NCI-H345 treated with DMSO at 0.1 percent for 48 hours (cell line): Measurements from ENCODE around the gene ZMYND11.
"Not testable (repeated sequence)": the region's sequence is repeated elsewhere in the genome, so short reads cannot be mapped to it uniquely, and the experiment has no call there.

Experiments
- DNase-seq: peaks from one replicate; lab custom pipeline; 2025; ENCODE audit not compliant: unreplicated experiment; lab: John Stamatoyannopoulos, UW

The ZMYND11 gene

DNA sequence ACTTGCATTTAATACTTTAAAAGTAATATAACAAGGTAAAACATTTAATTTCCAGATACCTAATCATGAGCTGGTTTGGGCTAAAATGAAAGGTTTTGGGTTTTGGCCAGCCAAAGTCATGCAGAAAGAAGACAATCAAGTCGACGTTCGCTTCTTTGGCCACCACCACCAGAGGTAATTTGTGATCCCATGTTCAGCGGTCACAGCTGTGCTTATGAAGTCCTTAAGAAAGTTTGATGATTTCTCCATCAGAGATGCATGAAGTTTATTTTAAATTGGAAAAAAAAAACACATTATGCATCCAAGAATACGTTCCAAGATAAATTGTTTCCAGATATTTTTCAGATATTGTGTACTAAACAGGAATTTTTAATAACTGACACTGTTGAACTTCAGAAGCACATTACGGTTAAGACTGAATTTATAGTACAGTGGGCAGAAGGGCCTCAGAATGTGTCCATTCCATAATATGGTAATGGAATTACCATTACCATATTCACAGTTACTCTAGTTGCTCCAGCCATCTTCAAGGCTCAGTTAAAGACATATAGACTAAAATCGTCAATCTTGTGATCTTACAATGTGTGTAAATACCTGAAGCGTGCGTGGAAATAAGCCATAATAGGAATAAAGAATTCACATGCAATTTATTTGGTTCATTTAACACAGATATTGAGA is 106.8 kb downstream of the ZMYND11 start:
- no peak for DNase-seq

GRCh38 chr10:244227-244626 is 109.0 kb downstream of the ZMYND11 start:
- no peak for DNase-seq

DNA sequence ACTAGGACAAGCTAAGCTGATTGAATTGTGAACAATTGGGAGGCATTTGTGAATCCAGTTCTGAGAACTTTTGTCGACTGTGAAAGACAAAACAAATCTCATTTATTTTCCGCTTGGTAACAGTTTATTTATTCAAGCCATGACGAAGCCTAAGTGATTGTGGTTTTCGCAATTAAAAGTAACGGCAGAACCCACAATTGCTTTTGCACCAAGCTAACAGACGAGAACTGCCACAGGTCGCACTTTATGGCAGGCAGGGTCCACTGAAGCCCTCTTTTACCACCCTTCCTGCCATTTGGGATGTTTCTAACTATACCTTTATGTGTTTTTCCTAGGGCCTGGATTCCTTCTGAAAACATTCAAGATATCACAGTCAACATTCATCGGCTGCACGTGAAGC is 111.2 kb downstream of the ZMYND11 start:
- DNase-seq = no peak

- DNase-seq = no peak
Observed at GRCh38 chr10:247480-247879, 112.2 kb downstream of the ZMYND11 start.

DNA sequence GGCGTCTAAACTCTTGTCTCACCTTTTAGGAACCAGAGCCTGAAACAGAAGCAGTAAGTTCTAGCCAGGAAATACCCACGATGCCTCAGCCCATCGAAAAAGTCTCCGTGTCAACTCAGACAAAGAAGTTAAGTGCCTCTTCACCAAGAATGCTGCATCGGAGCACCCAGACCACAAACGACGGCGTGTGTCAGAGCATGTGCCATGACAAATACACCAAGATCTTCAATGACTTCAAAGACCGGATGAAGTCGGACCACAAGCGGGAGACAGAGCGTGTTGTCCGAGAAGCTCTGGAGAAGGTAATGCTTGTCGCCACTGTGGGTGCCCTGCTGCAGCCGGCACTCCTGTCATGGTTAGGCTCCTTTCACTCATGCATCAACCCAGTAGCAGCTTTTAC is 113.1 kb downstream of the ZMYND11 start:
- DNase-seq = no peak

DNA sequence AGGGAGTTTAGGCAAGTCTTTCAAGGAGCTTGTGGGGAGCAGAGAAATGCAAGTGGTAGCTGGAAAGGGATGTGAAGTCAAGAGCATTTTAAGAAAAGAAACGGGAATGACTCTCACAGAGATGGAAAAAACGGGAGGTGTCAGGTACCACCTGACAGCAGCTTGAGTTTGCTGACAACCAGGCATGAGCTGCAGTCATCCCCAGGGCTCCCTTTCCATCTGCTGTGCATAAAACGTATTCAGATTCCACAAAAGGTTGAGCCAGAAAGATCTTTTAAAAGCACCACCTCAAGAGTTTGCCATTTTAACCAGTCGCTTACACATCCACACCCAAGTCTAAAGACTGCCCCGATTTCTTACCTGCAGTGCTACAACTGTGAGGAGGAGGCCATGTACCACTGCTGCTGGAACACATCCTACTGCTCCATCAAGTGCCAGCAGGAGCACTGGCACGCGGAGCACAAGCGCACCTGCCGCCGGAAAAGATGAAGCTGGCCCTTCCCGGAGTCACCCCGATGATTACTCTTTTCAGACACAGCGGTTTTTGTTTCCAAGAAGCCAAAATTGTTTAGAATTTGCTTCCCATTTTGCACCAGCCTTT is 116.8 kb downstream of the ZMYND11 start:
- DNase-seq = no peak

GRCh38 chr10:260819-261429 is 125.7 kb downstream of the ZMYND11 start:
- DNase-seq = no peak

- not testable (repeated sequence) for DNase-seq
Observed at GRCh38 chr10:264160-265073, 129.2 kb downstream of the ZMYND11 start.

- not testable (repeated sequence) for DNase-seq
Observed at GRCh38 chr10:265074-265440, 129.8 kb downstream of the ZMYND11 start.

DNA sequence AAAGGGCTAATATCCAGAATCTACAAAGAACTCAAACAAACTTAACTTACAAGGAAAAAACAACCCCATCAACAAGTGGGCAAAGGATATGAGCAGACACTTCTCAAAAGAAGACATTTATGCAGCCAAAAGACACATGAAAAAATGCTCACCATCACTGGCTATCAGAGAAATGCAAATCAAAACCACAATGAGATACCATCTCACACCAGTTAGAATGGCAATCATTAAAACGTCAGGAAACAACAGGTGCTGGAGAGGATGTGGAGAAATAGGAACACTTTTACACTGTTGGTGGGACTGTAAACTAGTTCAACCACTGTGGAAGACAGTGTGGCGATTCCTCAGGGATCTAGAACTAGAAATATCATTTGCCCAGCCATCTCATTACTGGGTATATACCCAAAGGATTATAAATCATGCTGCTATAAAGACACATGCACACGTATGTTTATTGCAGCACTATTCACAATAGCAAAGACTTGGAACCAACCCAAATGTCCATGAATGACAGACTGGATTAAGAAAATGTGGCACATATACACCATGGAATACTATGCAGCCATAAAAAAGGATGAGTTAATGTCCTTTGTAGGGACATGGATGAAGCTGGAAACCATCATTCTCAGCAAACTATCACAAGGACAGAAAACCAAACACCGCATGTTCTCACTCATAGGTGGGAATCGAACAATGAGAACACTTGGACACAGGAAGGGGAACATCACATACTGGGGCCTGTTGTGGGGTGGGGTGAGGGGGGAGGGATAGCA is 130.7 kb downstream of the ZMYND11 start:
- not testable (repeated sequence) for DNase-seq

DNA sequence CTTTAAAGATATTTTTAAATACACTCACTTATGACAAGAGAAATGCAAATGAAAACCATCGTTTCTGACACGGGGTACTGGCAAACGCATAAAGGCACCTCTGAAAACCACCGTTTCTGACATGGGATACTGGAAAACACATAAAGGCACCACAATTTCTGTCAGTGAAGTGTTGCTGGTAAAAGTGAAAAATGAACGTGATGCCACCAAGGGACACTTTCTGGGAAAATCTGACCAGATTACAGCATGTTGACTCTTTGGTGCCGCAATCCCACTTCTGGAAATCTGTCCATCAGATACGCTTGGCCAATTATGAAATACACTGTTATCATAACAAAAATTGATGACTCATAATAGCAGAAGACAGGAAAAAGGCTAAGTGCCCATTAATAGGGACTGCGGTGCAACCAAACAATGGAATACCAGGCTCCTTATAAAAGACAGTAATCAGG is 131.7 kb downstream of the ZMYND11 start:
- no peak for DNase-seq

DNA sequence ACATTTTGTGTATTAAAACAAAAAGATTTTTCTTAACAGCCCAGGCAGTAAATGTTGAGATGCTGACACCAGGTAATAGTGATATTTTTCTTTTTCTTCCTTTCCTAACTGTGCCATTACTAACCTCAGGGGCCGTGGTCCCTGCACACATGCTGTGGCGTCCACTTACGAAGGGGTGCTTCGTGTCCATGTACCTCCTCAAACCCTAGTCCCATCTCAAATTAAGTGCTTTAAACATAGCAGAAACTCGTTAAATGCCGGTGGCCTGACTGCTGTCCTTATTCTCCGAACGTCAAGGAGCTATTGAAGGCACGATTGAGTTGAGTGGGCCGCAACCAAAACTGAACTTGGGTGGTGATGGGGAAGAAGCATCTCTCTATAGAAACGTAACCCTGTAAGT is 132.4 kb downstream of the ZMYND11 start:
- DNase-seq = no peak

- DNase-seq = no peak
Observed at GRCh38 chr10:269440-270074, 134.3 kb downstream of the ZMYND11 start.

GRCh38 chr10:271201-271600 is 135.9 kb downstream of the ZMYND11 start:
- DNase-seq = no peak

DNA sequence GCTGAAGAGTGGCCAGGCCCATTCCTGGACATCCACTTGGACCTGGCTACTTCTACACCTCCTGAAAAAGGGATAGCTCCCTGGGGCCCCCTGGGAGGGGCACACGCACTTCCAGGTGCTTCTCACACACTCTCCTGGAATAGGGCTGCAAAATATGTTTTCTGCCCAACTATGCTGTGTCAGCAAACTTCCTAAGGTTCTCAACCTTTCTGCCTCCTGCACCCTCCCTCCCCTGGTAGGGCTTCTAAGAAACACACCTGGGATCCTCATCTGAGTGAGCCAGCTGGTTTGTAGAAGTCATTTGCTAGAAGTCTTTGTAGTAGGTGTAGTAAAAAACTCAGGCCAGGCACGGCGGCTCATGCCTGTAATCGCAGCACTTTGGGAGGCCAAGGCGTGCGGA is 136.5 kb downstream of the ZMYND11 start:
- no peak for DNase-seq

- DNase-seq = no peak
Observed at GRCh38 chr10:273088-273487, 137.8 kb downstream of the ZMYND11 start.

DNA sequence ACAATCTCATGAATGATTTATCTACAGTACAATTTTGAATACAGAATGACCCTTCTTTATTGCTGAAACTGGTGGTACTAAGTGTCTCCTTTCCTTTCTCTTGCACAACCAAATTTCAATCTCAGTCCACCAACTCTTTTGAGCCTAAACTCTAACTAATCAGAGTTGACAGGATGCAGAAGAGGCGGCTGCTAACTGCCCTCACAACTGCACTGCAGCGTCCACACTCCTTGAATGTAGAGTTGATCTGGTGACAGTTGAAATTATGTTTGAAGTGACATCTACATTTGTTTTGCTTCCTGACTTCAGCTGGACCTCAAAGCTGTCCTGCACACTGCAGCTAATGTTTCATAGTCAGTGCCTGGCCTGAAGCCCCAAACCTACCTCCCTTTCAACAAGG is 139.6 kb downstream of the ZMYND11 start:
- no peak for DNase-seq

- no peak for DNase-seq
Observed at GRCh38 chr10:275680-276079, 140.4 kb downstream of the ZMYND11 start.

DNA sequence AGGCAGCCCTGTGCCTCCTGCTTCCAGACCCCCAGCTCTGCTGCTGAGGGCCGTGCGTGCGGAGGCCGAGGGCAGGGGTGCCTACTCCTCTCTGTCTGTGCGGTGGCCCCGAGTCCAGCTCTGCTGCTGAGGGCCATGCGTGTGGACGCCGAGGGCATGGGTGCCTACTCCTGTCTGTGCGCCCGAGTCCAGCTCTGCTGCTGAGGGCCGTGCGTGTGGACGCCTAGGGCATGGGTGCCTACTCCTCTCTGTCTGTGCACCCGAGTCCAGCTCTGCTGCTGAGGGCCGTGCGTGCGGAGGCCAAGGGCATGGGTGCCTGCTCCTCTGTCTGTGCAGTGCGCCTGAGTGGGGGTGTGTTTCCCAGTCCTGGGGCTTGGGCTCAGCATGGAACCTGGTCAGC is 142.7 kb downstream of the ZMYND11 start:
- no peak for DNase-seq

- no peak for DNase-seq
Observed at GRCh38 chr10:278707-279106, 143.5 kb downstream of the ZMYND11 start.
